H1 (cell line): ENCODE results near the gene PGAM5. TPM values are rescaled to one million over a fixed set of nuclear protein-coding genes. Genes with fewer than 3 reads are reported as not detected.

Experiments
- CTCF ChIA-PET: fragments of 300-600 bp; sonication (Branson Sonifier 250); formaldehyde crosslinking; loops from one replicate; lab custom pipeline; 2021; ENCODE audit not compliant: partially characterized antibody; lab: Charles Lee
- POLR2A ChIA-PET: fragments of 300-600 bp; sonication (Branson Sonifier 250); formaldehyde crosslinking; loops from one replicate; lab custom pipeline; 2021; ENCODE audit warnings: inconsistent platforms; ENCODE audit not compliant: partially characterized antibody; lab: Charles Lee
- DNase-seq, 2 experiments: peaks; one replicate each; pipeline versions ENCODE4 v3.0.0 to v3.0.0-alpha.2; 2010 to 2022; ENCODE audit warnings: low spot score in 2 of 2, low read depth in 1 of 2, mixed read lengths in 1 of 2
- FAIRE-seq: peaks from 2 replicates; lab custom pipeline; 2011; peaks lifted over from hg19 to GRCh38; lab: Jason Lieb, UNC
- H2AFZ ChIP-seq: 2 replicates; pipeline ENCODE4 v1.8.1; 2012; ENCODE audit warnings: low read length, inconsistent platforms
- H2AK5ac ChIP-seq: 2 replicates; pipeline ENCODE4 v1.6.1; 2013; ENCODE audit warnings: low read depth, low read length
- H2BK120ac ChIP-seq: replicated peaks from 2 replicates; pipeline ENCODE3; 2013; ENCODE audit warnings: low read depth, low read length, inconsistent platforms
- H2BK12ac ChIP-seq: 2 replicates; pipeline ENCODE4 v1.6.1; 2013; ENCODE audit warnings: low read depth, low read length
- H2BK15ac ChIP-seq: 2 replicates; pipeline ENCODE4 v1.6.1; 2013; ENCODE audit warnings: low read length
- H2BK20ac ChIP-seq: 2 replicates; pipeline ENCODE4 v1.6.1; 2013; ENCODE audit warnings: low read length
- H2BK5ac ChIP-seq: 2 replicates; pipeline ENCODE4 v1.6.1; 2013; ENCODE audit warnings: low read depth, low read length
- H3K14ac ChIP-seq: 2 replicates; pipeline ENCODE4 v1.6.1; 2013; ENCODE audit warnings: inconsistent platforms; ENCODE audit not compliant: insufficient read length
- H3K18ac ChIP-seq: 2 replicates; pipeline ENCODE4 v1.6.1; 2013; ENCODE audit warnings: low read length; ENCODE audit errors: extremely low read depth
- H3K23ac ChIP-seq: 2 replicates; pipeline ENCODE4 v1.6.1; 2013; ENCODE audit warnings: inconsistent platforms; ENCODE audit not compliant: insufficient read length
- H3K23me2 ChIP-seq: 2 replicates; pipeline ENCODE4 v1.6.1; 2013; ENCODE audit warnings: low read depth, low read length
- H3K27ac ChIP-seq: 2 replicates; pipeline ENCODE4 v1.6.1; 2011; ENCODE audit warnings: low read depth, low read length, inconsistent platforms
- H3K27me3 ChIP-seq, 4 experiments: replicated peaks in 1 of 4; 1 replicate in 1 of 4; 2 replicates in 3 of 4; pipeline versions ENCODE4 v1.6.1 to v1.8.1; 2011 to 2013; ENCODE audit warnings: low read length in 3 of 4, mild to moderate bottlenecking in 3 of 4, inconsistent platforms in 2 of 4, mixed read lengths in 2 of 4, moderate library complexity in 1 of 4; ENCODE audit not compliant: control insufficient read depth in 3 of 4, insufficient read depth in 3 of 4; ENCODE audit errors: extremely low read depth in 1 of 4
- H3K36me3 ChIP-seq, 4 experiments: 2 replicates each; pipeline versions ENCODE4 v1.6.1 to v1.8.1; 2011 to 2013; ENCODE audit warnings: mild to moderate bottlenecking in 4 of 4, low read length in 3 of 4, moderate library complexity in 2 of 4, control low read depth in 1 of 4, inconsistent platforms in 1 of 4; ENCODE audit not compliant: insufficient read depth in 4 of 4, control insufficient read depth in 2 of 4
- H3K4ac ChIP-seq: replicated peaks from 2 replicates; pipeline ENCODE3; 2013; ENCODE audit warnings: low read length, low read depth, mixed read lengths, inconsistent platforms; ENCODE audit not compliant: insufficient read length
- H3K4me1 ChIP-seq, 4 experiments: replicated peaks in 1 of 4; 1 replicate in 1 of 4; 2 replicates in 3 of 4; pipeline versions ENCODE4 v1.6.1 to v1.8.1; 2011 to 2013; ENCODE audit warnings: low read length in 3 of 4, inconsistent platforms in 2 of 4, mixed read lengths in 1 of 4; ENCODE audit not compliant: insufficient read depth in 4 of 4, control insufficient read depth in 3 of 4
- H3K4me2 ChIP-seq, 2 experiments: 2 replicates each; pipeline versions ENCODE4 v1.6.1 to v1.8.1; 2011 to 2013; ENCODE audit warnings: low read depth in 2 of 2, low read length in 2 of 2, control low read depth in 1 of 2, inconsistent platforms in 1 of 2, mild to moderate bottlenecking in 1 of 2; ENCODE audit not compliant: insufficient read depth in 1 of 2
- H3K4me3 ChIP-seq, 4 experiments: fragments of 200-600, 300-600 bp in 1 of 4; sonication (generic), shearing (Covaris generic), sonication (Bioruptor Twin) in 1 of 4; 2 replicates each; pipeline versions ENCODE4 v1.5.1 to v1.8.1; 2011 to 2016; ENCODE audit warnings: low read length in 4 of 4, low read depth in 3 of 4, control low read depth in 2 of 4, inconsistent platforms in 2 of 4, mild to moderate bottlenecking in 2 of 4, mixed read lengths in 1 of 4, moderate library complexity in 1 of 4; ENCODE audit not compliant: insufficient read depth in 2 of 4; ENCODE audit errors: extremely low read depth in 1 of 4
- H3K56ac ChIP-seq: replicated peaks from 2 replicates; pipeline ENCODE3; 2013; ENCODE audit warnings: low read depth, mild to moderate bottlenecking, mixed read lengths, low read length, inconsistent platforms; ENCODE audit not compliant: insufficient read length
- H3K79me1 ChIP-seq: 2 replicates; pipeline ENCODE4 v1.6.1; 2013; ENCODE audit warnings: low read depth, low read length, control low read depth
- H3K79me2 ChIP-seq, 2 experiments: 2 replicates each; pipeline versions ENCODE4 v1.6.1 to v1.8.1; 2012 to 2013; ENCODE audit warnings: low read length in 2 of 2, mild to moderate bottlenecking in 2 of 2, inconsistent platforms in 1 of 2; ENCODE audit not compliant: insufficient read depth in 2 of 2, control insufficient read depth in 1 of 2
- H3K9ac ChIP-seq, 4 experiments: replicated peaks in 1 of 4; 1 replicate in 1 of 4; 2 replicates in 3 of 4; pipeline versions ENCODE4 v1.6.1 to v1.8.1; 2011 to 2013; ENCODE audit warnings: low read depth in 3 of 4, low read length in 3 of 4, control low read depth in 2 of 4, mild to moderate bottlenecking in 2 of 4, moderate library complexity in 2 of 4, inconsistent platforms in 1 of 4; ENCODE audit errors: extremely low read depth in 1 of 4
- H3K9me3 ChIP-seq, 2 experiments: 2 replicates each; pipeline versions ENCODE4 v1.6.1 to v1.8.1; 2012 to 2013; ENCODE audit warnings: mild to moderate bottlenecking in 2 of 2, moderate library complexity in 2 of 2, control low read depth in 1 of 2, inconsistent platforms in 1 of 2, low read depth in 1 of 2, low read length in 1 of 2, mixed read lengths in 1 of 2; ENCODE audit not compliant: insufficient read depth in 2 of 2
- H4K20me1 ChIP-seq, 2 experiments: replicated peaks in 1 of 2; 2 replicates each; pipeline versions ENCODE3 to v1.8.1; 2011 to 2013; ENCODE audit warnings: inconsistent platforms in 2 of 2, low read length in 2 of 2, mild to moderate bottlenecking in 1 of 2; ENCODE audit not compliant: insufficient read depth in 2 of 2, control insufficient read depth in 1 of 2
- H4K5ac ChIP-seq: 2 replicates; pipeline ENCODE4 v1.6.1; 2013; ENCODE audit warnings: low read length, low read depth, mixed read lengths, inconsistent platforms; ENCODE audit not compliant: insufficient read length
- H4K8ac ChIP-seq: 2 replicates; pipeline ENCODE4 v1.8.0; 2013; ENCODE audit warnings: mild to moderate bottlenecking, moderate library complexity, low read length, inconsistent platforms; ENCODE audit not compliant: insufficient read depth; ENCODE audit errors: extremely low read depth
- H4K91ac ChIP-seq: replicated peaks from 2 replicates; pipeline ENCODE3; 2013; ENCODE audit warnings: low read length, mixed read lengths, inconsistent platforms; ENCODE audit not compliant: insufficient read length
- BACH1 ChIP-seq: IDR thresholded peaks from 2 replicates; pipeline ENCODE4 v1.6.1; 2012; ENCODE audit warnings: low read length, improper control_type of control experiment
- BRCA1 ChIP-seq: IDR thresholded peaks from 2 replicates; pipeline ENCODE4 v1.6.1; 2012; ENCODE audit warnings: low read depth, low read length, improper control_type of control experiment
- CREB1 ChIP-seq: IDR thresholded peaks from 2 replicates; pipeline ENCODE4 v1.6.1; 2012; ENCODE audit warnings: inconsistent platforms
- POLR2A ChIP-seq, 2 experiments: IDR thresholded peaks; 1 replicate in 1 of 2; 2 replicates in 1 of 2; pipeline ENCODE4 v1.6.1; 2011; ENCODE audit warnings: low read depth in 2 of 2, low read length in 2 of 2, mild to moderate bottlenecking in 2 of 2; ENCODE audit errors: control extremely low read depth in 1 of 2
- RFX5 ChIP-seq: IDR thresholded peaks from 2 replicates; pipeline ENCODE4 v1.6.1; 2011; ENCODE audit warnings: low read depth, low read length, improper control_type of control experiment, borderline replicate concordance
- SIN3A ChIP-seq, 2 experiments: IDR thresholded peaks in 1 of 2; conservative IDR thresholded peaks in 1 of 2; 2 replicates each; pipeline ENCODE4 v1.6.1; 2011 to 2012; ENCODE audit warnings: low read length in 2 of 2, improper control_type of control experiment in 1 of 2, low read depth in 1 of 2, mild to moderate bottlenecking in 1 of 2
- SIRT6 ChIP-seq: IDR thresholded peaks from one replicate; pipeline ENCODE4 v1.7.1; 2012; ENCODE audit warnings: low read length, inconsistent platforms
- SRF ChIP-seq: IDR thresholded peaks from 2 replicates; pipeline ENCODE4 v1.6.1; 2011; ENCODE audit warnings: mild to moderate bottlenecking, low read depth, low read length, moderate library complexity
- TAF7 ChIP-seq: optimal IDR thresholded peaks from 2 replicates; pipeline ENCODE3; 2011; ENCODE audit warnings: low read depth, mild to moderate bottlenecking, inconsistent platforms, low read length, moderate library complexity, borderline replicate concordance
- USF2 ChIP-seq: IDR thresholded peaks from 2 replicates; pipeline ENCODE4 v1.6.1; 2011; ENCODE audit warnings: low read length, improper control_type of control experiment
- YY1 ChIP-seq: IDR thresholded peaks from 2 replicates; pipeline ENCODE4 v1.6.1; 2011; ENCODE audit warnings: low read depth, mild to moderate bottlenecking, low read length
- WGBS, 2 experiments: shearing (Covaris generic) in 1 of 2; methylation state at CpG; one replicate each; pipeline versions ENCODE4 v1.1.6 to v1.1.7; 2013 to 2015; ENCODE audit warnings: low lambda C conversion rate in 2 of 2, mixed read lengths in 2 of 2, inconsistent platforms in 1 of 2, low coverage in 1 of 2, missing lambda C conversion rate in 1 of 2; ENCODE audit not compliant: insufficient replicate concordance in 2 of 2, insufficient coverage in 1 of 2, insufficient read length in 1 of 2; ENCODE audit errors: extremely low coverage in 1 of 2, missing lambda C conversion rate in 1 of 2; 5-methylcytosine and 5-hydroxymethylcytosine counted together
- polyA plus RNA-seq, 7 experiments: library from polyadenylated mRNA; depleted of rRNA in 3 of 7; stranded (reverse) in 5 of 7; unstranded in 2 of 7; fragments of >200 nt in 5 of 7; fragments of 200-250 nt in 2 of 7; gene quantifications; 1 replicate in 5 of 7; 2 replicates in 1 of 7; 4 replicates in 1 of 7; pipeline versions ENCODE4 v1.2.1 to v1.2.3, GENCODE V29; 2011 to 2013; ENCODE audit warnings: missing spikeins in 2 of 7, mixed read lengths in 2 of 7
- total RNA-seq: library from RNA; stranded (reverse); fragmentation: NEBNext Ultra II Directional; extraction: Animal tissue kit (Norgen Biotek cat#: 25700); gene quantifications from 2 replicates; pipeline ENCODE4 v1.2.1, GENCODE V29; 2021
- TF ChIP-seq, protein P1 (sequence below): IDR thresholded peaks from 2 replicates; pipeline ENCODE4 v1.6.1; 2011; ENCODE audit warnings: low read depth, mild to moderate bottlenecking, low read length; ENCODE audit not compliant: insufficient read depth

The PGAM5 gene
- total and polyA plus RNA-seq, 2 of the 8 experiments (the other 6 are each of a cell fraction or from before 2014, with no cell fraction given), result 66.4 to 84.0 TPM

GRCh38 chr12:132728502-132728901 lies 17.9 kb downstream of the PGAM5 start:
- no peak overlapping the region for H2BK12ac ChIP-seq
- H3K79me1 ChIP-seq, result no peaks in the 10 kb centered on the region
- no peak overlapping the region for H3K9ac ChIP-seq
- no peak overlapping the region for H2AK5ac ChIP-seq
- H3K36me3 ChIP-seq, result peaks cover 31 to 88% (median 66%) of the 10 kb centered on the region in 4 experiments
- H3K56ac ChIP-seq, result no peak overlapping the region
- peaks cover 0 to 8% of the 10 kb centered on the region in 2 experiments; a peak in 1 of 4 replicates for H3K9me3 ChIP-seq
- no peak overlapping the region for H3K23ac ChIP-seq
- H3K27me3 ChIP-seq, result no peaks in the 10 kb centered on the region
- no peak for FAIRE-seq
- no peak overlapping the region for H4K5ac ChIP-seq
- no peak overlapping the region for H3K18ac ChIP-seq
- no peak overlapping the region for H4K8ac ChIP-seq
- H3K14ac ChIP-seq, result no peak overlapping the region
- POLR2A ChIA-PET, result interaction anchor here (0.9 to 3.1 kb wide), 4 partner anchors 10 to 46 kb away, joined by 3 to 17 read pairs (median 6); partner anchors contain the start of gene PGAM5
- H4K20me1 ChIP-seq, result peaks cover 4 to 13% of the 10 kb centered on the region in 2 experiments
- no peak for TF ChIP-seq SRF
- TF ChIP-seq CREB1, result no peak
- no peak for TF ChIP-seq RFX5
- no peak for TF ChIP-seq USF2
- TF ChIP-seq, protein P1, sequence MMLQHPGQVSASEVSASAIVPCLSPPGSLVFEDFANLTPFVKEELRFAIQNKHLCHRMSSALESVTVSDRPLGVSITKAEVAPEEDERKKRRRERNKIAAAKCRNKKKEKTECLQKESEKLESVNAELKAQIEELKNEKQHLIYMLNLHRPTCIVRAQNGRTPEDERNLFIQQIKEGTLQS, result no peak
- no peak for TF ChIP-seq BRCA1
- no peak for TF ChIP-seq SIRT6
- TF ChIP-seq YY1, result no peak
- TF ChIP-seq POLR2A (IDR thresholded peaks at IDR 0.05; ENCODE audit: control extremely low read depth in 1 of 2, low read depth in 2 of 2, low read length in 2 of 2), result no peak
- no peak for TF ChIP-seq BACH1
- no peak for TF ChIP-seq TAF7
- no peak for TF ChIP-seq SIN3A (conservative IDR thresholded peaks at IDR 0.05 in 1 of 2, IDR thresholded peaks at IDR 0.05 in 1 of 2; ENCODE audit: low read depth in 1 of 2, low read length in 2 of 2)
- H4K91ac ChIP-seq, result no peak overlapping the region
- no peaks in the 10 kb centered on the region; a peak in 1 of 7 replicates for H3K4me1 ChIP-seq
- no peaks in the 10 kb centered on the region for H3K23me2 ChIP-seq
- no peak overlapping the region for H3K27ac ChIP-seq
- H3K79me2 ChIP-seq, result no peaks in the 10 kb centered on the region; a peak in 1 of 4 replicates
- no peak overlapping the region for H3K4ac ChIP-seq
- no peak overlapping the region for H2BK15ac ChIP-seq
- CTCF ChIA-PET, result no interaction called here
- DNase-seq, result no peak
- H3K4me2 ChIP-seq, result no peak overlapping the region
- no peak overlapping the region for H3K4me3 ChIP-seq
- H2BK20ac ChIP-seq, result no peak overlapping the region
- no peak overlapping the region for H2BK5ac ChIP-seq
- no peak overlapping the region for H2BK120ac ChIP-seq
- 94% methylated on average over 7 of the region's 7 CpGs; no CpG with 5 or more reads in 1 of the 2 experiments for WGBS, 2 experiments
- no peak overlapping the region for H2AFZ ChIP-seq
